Measurements from ENCODE around the gene KCNMB2. TPM values are rescaled to one million over a fixed set of nuclear protein-coding genes. Genes with fewer than 3 reads are reported as not detected.
"Not testable (repeated sequence)": the region's sequence is repeated elsewhere in the genome, so short reads cannot be mapped to it uniquely, and the experiment has no call there.

The KCNMB2 gene
- total RNA-seq, 4 donors from 2014 or later = 0.82 TPM; not detected in 3

- TF ChIP-seq, protein P1, sequence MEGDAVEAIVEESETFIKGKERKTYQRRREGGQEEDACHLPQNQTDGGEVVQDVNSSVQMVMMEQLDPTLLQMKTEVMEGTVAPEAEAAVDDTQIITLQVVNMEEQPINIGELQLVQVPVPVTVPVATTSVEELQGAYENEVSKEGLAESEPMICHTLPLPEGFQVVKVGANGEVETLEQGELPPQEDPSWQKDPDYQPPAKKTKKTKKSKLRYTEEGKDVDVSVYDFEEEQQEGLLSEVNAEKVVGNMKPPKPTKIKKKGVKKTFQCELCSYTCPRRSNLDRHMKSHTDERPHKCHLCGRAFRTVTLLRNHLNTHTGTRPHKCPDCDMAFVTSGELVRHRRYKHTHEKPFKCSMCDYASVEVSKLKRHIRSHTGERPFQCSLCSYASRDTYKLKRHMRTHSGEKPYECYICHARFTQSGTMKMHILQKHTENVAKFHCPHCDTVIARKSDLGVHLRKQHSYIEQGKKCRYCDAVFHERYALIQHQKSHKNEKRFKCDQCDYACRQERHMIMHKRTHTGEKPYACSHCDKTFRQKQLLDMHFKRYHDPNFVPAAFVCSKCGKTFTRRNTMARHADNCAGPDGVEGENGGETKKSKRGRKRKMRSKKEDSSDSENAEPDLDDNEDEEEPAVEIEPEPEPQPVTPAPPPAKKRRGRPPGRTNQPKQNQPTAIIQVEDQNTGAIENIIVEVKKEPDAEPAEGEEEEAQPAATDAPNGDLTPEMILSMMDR (IDR thresholded peaks at IDR 0.05) = no peak
- TF ChIP-seq POLR2A (IDR thresholded peaks at IDR 0.05) (no peak), POLR2AphosphoS5 (IDR thresholded peaks at IDR 0.05) (no peak), EP300 (IDR thresholded peaks at IDR 0.05; ENCODE audit: low read depth) (no peak)
- Histone ChIP-seq H3K36me3 (no peaks in the 10 kb centered on the region), H3K27me3 (no peaks in the 10 kb centered on the region), H3K4me1 (no peaks in the 10 kb centered on the region), H3K9me3 (no peaks in the 10 kb centered on the region), H3K27ac (no peak overlapping the region), H3K4me3 (no peak overlapping the region)
- DNase-seq = no peak
- intact Hi-C loops (cut with DNase I; ENCODE audit: low total_unique reads) = no loop called here
- in situ Hi-C loops (cut with MboI; ENCODE audit: low pct_ligation_motif_present in 1 of 4, low pct_unique_long_range_greater_than_20kb in 1 of 4, low sequenced_read_pairs in 3 of 4) = no loop called here
- WGBS, 2 donors (ENCODE audit: low coverage in 1 of 2) = 89 to 92% methylated on average over 2 of the region's 2 CpGs
Observed at GRCh38 chr3:178514401-178514800, 21.8 kb upstream of the KCNMB2 start.

DNA sequence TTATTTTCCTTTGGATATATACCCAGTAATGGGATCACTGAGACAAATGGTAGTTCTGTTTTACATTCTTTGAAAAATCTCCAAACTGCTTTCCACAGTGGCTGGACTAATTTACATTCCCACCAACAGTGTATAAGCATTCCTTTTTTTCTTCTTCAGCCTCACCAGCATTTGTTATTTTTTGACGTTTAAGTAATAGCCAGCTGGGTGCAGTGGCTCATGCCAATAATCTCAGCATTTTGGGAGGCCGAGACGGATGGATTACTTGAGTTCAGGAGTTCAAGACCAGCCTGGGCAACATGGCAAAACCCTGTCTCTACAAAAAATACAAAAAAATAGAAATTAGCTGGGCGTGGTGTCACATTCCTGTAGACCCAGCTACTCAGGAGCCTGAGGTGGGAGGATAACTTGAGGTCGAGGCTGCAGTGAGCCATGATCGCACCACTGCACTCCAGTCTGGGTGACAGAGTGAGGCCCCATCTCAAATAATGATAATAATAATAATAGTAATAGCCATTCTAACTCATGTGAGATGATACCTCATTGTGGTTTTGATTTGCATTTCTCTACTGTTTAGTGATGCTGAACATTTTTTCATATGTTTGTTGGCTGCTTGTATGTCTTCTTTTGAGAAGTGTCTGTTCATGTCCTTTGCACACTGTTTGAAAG, 21.0 kb upstream of the KCNMB2 start:
- H3K36me3 ChIP-seq; H3K27ac ChIP-seq; intact Hi-C loops (cut with DNase I; ENCODE audit: low total_unique reads); in situ Hi-C loops (cut with MboI; ENCODE audit: low pct_ligation_motif_present in 1 of 4, low pct_unique_long_range_greater_than_20kb in 1 of 4, low sequenced_read_pairs in 3 of 4); H3K9me3 ChIP-seq; DNase-seq; H3K4me1 ChIP-seq; H3K27me3 ChIP-seq; H3K4me3 ChIP-seq: not testable (repeated sequence)
- 63 to 74% methylated on average over 3 to 6 of the region's 6 CpGs for WGBS, 2 donors (ENCODE audit: low coverage in 1 of 2)

DNA sequence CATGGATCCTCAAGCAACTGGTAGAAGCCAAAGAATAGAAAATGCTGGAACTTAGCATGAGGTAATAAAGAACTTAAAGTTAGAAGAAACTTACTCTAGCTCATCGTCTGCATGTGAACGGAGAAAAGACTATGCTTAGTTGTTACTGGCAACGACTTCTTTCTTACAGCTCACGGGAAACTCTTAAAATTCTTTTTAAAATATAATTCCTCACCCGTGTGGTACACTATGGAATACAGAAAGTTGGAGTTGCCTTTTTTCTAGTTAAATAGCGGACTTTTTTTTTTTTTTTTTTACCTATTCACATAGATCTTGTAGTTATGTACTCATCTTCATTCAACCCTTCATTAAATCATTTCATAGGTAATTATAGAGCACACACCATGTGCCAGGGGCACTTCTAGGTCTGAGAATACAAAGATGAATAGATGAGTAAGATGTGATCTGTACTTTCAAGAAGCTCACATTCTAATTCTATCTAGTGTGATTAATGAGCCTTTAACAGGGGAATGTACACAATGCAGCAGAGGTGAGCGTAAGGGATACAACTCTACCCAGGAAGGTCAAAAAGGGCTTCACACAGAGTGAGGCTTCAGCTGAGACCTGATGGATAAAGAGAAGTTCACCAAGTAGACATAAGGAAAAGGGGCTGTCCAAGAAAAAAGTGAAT, 18.4 kb upstream of the KCNMB2 start:
- H3K4me1 ChIP-seq = no peaks in the 10 kb centered on the region
- TF ChIP-seq, protein P1 (IDR thresholded peaks at IDR 0.05) = no peak
- TF ChIP-seq POLR2AphosphoS5 (IDR thresholded peaks at IDR 0.05) = no peak
- TF ChIP-seq EP300 (IDR thresholded peaks at IDR 0.05; ENCODE audit: low read depth) = no peak
- no peak for TF ChIP-seq POLR2A (IDR thresholded peaks at IDR 0.05)
- no peaks in the 10 kb centered on the region for H3K36me3 ChIP-seq
- intact Hi-C loops (cut with DNase I; ENCODE audit: low total_unique reads) = no loop called here
- no peaks in the 10 kb centered on the region for H3K9me3 ChIP-seq
- in situ Hi-C loops (cut with MboI; ENCODE audit: low pct_ligation_motif_present in 1 of 4, low pct_unique_long_range_greater_than_20kb in 1 of 4, low sequenced_read_pairs in 3 of 4) = no loop called here
- H3K4me3 ChIP-seq = no peak overlapping the region
- WGBS, 2 donors (ENCODE audit: low coverage in 1 of 2) = 89 to 90% methylated on average over 7 of the region's 7 CpGs
- DNase-seq = no peak
- no peaks in the 10 kb centered on the region for H3K27me3 ChIP-seq
- no peak overlapping the region for H3K27ac ChIP-seq

- Histone ChIP-seq H3K27ac (no peak overlapping the region), H3K4me1 (no peaks in the 10 kb centered on the region), H3K36me3 (no peaks in the 10 kb centered on the region), H3K27me3 (no peaks in the 10 kb centered on the region), H3K9me3 (no peaks in the 10 kb centered on the region), H3K4me3 (no peak overlapping the region)
- in situ Hi-C loops (cut with MboI; ENCODE audit: low pct_ligation_motif_present in 1 of 4, low pct_unique_long_range_greater_than_20kb in 1 of 4, low sequenced_read_pairs in 3 of 4) = no loop called here
- no peak for DNase-seq
- 67 to 68% methylated on average over 6 of the region's 6 CpGs for WGBS, 2 donors (ENCODE audit: low coverage in 1 of 2)
- no peak for TF ChIP-seq EP300 (IDR thresholded peaks at IDR 0.05; ENCODE audit: low read depth)
- TF ChIP-seq, protein P1 (IDR thresholded peaks at IDR 0.05) = no peak
- TF ChIP-seq POLR2A (IDR thresholded peaks at IDR 0.05) = no peak
- no peak for TF ChIP-seq POLR2AphosphoS5 (IDR thresholded peaks at IDR 0.05)
- intact Hi-C loops (cut with DNase I; ENCODE audit: low total_unique reads) = no loop called here
Observed at GRCh38 chr3:178518660-178519396, 17.4 kb upstream of the KCNMB2 start.

Data from transverse colon (tissue), 4 donors.